Bladder microvascular endothelial cell (primary cell): Measurements from ENCODE around the gene SCNN1A. TPM values are rescaled to one million over a fixed set of nuclear protein-coding genes. Genes with fewer than 3 reads are reported as not detected.

Experiments
- total RNA-seq: library from RNA; depleted of rRNA; stranded (reverse); fragments of >200 nt; gene quantifications from 2 replicates; pipeline ENCODE4 v1.2.3, GENCODE V29; 2014

Gene SCNN1A
- total RNA-seq, result 0.16 TPM in 1 of 2 replicates, not detected in the other

DNA sequence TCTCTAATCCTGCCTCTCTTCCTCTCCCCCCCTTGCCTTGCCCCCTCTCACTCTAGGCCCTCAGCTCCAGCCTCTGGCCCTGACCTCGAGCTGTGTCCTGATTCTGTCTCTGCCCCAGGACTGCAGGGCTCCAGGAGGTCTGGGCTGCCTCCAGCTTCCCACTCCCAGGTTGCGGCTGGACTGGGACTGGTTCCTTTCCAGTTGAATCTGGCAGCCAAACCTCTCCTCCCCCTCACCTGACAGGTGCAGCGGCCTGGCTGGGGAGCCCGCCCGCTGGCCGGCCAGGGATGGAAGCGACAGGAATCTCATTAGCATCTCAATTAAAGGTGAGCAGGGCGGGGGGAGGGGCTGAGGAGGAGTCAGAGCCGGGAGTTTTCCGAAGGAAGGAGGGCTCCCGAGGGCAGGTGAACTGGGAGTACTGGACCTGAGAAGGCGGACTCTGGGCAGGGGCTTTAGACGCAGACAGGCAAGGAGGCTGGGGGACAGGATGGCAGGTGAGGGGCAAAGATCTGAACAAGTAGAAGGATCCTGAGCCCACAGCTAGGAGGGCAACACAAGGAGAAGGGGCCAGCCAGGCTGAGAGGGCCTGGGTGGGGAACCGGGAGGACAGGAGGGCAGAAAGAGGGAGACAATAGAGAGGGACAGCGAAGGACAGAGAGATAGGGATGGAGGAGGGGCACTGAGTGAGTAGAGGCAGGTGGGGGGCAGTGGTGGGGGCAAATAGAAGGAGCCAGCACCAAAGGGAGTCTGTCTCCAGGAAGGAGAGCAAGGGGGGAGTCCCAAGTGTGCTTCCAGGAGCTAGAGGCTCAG is at the start of gene SCNN1A:
Gene SCNN1A, minus strand, starts transcription at position 295 of the 810 bp plus-strand sequence. CDS start 780 bp downstream, outside the sequence.

DNA sequence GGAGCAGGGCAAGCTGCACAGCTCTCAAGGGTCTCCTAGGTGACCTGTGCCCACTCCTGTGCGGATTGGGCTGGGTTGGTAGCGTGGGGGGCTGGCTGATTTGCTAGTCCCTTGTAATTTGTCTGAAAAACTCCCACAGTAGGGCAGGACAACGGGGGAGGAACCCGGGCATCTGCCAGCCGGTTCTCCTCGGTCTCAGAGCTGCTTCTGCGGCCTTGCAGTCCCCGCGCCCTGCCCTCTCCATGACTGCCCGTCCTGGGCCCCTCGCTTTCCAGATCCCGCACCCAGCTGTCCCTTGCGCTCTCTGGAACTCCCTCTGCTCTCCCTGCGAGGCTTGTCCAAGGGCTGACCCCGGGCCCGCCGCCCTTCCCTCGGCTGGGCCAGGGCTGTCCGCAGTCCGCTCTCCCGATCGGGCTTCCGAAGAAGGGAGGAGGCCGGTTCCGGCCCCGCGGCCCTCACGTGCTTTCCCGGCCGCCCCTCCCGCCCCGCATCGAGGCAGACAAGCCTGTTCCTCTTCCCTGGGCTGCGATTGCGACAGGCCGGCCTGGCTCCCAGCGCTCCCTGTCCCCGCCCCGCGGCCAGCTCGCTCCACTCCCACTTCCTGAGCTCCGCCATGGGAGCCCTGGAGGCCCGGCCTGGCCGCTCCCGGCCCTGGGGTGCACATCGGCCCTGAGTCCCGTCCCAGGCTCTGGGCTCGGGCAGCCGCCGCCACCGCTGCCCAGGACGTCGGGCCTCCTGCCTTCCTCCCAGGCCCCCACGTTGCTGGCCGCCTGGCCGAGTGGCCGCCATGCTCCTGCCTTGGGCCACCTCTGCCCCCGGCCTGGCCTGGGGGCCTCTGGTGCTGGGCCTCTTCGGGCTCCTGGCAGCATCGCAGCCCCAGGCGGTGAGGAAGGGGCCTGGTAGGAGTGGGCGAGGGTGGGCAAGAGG is 8.5 kb upstream of the SCNN1A start, which contains the start of gene LTBR:
Gene LTBR, plus strand, starts transcription at position 591 of the 927 bp plus-strand sequence. Its CDS starts 197 bp downstream, at position 788.

DNA sequence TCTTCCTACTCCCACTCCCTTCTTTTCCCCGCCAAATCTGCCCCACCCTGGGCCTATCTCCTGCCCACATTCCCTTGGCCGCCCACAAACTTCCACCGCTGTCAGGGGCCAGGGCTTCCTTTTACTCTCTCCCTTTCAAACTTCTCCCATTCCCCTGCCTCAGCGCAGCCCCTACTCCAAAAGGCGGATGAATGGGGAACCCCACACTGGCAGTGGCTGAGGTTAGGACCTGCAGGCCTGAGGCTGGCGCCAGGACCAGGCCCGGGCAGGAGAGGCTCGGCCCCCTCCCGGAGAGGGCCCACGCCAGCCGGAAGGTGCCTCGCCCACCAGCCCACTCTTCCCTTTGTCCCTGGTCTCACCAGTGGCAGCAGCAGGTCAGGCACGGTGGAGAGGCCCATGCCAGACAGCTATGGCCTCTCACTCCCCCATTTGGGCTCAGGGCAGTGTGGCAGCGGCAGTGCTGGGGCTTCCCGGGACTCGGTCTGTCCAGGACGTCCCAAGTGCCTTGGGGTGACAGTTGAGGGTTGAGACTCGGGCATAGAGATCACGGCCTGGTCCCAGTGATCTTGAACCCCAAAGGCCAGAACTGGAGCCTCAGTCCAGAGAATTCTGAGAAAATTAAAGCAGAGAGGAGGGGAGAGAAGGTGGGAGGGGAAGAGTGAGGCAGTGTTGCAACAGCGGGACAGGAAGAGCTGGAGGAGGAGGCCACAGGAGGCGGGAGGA is 33.8 kb downstream of the SCNN1A start, which contains the start of gene TNFRSF1A:
Gene TNFRSF1A, minus strand, starts transcription at position 660 of the 723 bp plus-strand sequence. Its CDS starts 262 bp downstream, at position 398.

Other genes starting within 250 kb of the SCNN1A start
- 325 and 510 TPM in 2 replicates for gene CD9, start 175.2 kb downstream of the SCNN1A start, total RNA-seq
- gene PLEKHG6, start 64.9 kb downstream of the SCNN1A start, total RNA-seq, result under 0.01 TPM in 1 of 2 replicates, not detected in the other
- 39.7 and 60.5 TPM in 2 replicates for gene TNFRSF1A, start 33.5 kb downstream of the SCNN1A start, total RNA-seq
- gene LTBR, start 8.6 kb upstream of the SCNN1A start, total RNA-seq, result 30.6 and 46.2 TPM in 2 replicates
- not detected in 2 replicates for gene CD27, start 69.4 kb upstream of the SCNN1A start, total RNA-seq
- gene TAPBPL, start 76.5 kb upstream of the SCNN1A start, total RNA-seq, result 11.8 and 17.4 TPM in 2 replicates
- gene VAMP1, start 95.1 kb upstream of the SCNN1A start, total RNA-seq, result 1.9 and 7.9 TPM in 2 replicates
- gene MRPL51, start 117.7 kb upstream of the SCNN1A start, total RNA-seq, result 107 and 118 TPM in 2 replicates
- 36.8 and 54.2 TPM in 2 replicates for gene NCAPD2, start 118.5 kb upstream of the SCNN1A start, total RNA-seq
- 3,225 and 4,830 TPM in 2 replicates for gene GAPDH, start 159.0 kb upstream of the SCNN1A start, total RNA-seq
- gene IFFO1, start 180.5 kb upstream of the SCNN1A start, total RNA-seq, result 6.6 and 12.7 TPM in 2 replicates
- 6.5 and 19.4 TPM in 2 replicates for gene NOP2, start 192.7 kb upstream of the SCNN1A start, total RNA-seq
- 158 and 246 TPM in 2 replicates for gene CHD4, start 231.8 kb upstream of the SCNN1A start, total RNA-seq